ENCODE data around the gene TTI1.

DNA sequence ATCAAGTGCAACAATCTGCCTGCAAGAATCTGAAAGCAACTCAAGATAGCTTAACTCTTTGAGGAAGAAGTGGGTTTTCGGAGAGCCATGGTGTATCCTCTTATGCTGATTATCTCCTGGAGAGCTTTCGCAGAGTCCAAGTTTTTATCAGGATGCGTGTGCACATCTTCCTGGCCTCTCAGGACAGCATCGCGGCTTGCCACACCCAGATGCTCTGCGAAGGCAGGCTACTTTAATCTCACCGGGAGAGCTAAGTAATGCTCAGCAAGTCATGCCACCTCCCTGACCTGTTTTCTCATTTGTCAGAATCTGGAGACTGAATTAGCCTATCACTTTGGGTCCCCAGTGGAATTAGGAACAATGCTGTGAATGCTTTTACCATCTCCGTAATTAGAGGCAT lies 52.9 kb downstream of the TTI1 start:
- TF ChIP-seq, protein P1, sequence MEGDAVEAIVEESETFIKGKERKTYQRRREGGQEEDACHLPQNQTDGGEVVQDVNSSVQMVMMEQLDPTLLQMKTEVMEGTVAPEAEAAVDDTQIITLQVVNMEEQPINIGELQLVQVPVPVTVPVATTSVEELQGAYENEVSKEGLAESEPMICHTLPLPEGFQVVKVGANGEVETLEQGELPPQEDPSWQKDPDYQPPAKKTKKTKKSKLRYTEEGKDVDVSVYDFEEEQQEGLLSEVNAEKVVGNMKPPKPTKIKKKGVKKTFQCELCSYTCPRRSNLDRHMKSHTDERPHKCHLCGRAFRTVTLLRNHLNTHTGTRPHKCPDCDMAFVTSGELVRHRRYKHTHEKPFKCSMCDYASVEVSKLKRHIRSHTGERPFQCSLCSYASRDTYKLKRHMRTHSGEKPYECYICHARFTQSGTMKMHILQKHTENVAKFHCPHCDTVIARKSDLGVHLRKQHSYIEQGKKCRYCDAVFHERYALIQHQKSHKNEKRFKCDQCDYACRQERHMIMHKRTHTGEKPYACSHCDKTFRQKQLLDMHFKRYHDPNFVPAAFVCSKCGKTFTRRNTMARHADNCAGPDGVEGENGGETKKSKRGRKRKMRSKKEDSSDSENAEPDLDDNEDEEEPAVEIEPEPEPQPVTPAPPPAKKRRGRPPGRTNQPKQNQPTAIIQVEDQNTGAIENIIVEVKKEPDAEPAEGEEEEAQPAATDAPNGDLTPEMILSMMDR (IDR thresholded peaks at IDR 0.05), result no peak
- TF ChIP-seq POLR2A (IDR thresholded peaks at IDR 0.05), result no peak
